Hepatocyte (in vitro differentiated cells): Measurements from ENCODE around the gene TNFAIP6. TPM values are rescaled to one million over a fixed set of nuclear protein-coding genes. Genes with fewer than 3 reads are reported as not detected.

Experiments used
- DNase-seq: peaks from one replicate; pipeline ENCODE4 v3.0.0-alpha.2; 2016; ENCODE audit warnings: low spot score
- H2AFZ ChIP-seq: fragments of 200-600 bp; sonication (generic); 2 replicates; pipeline ENCODE4 v1.6.0; 2016; ENCODE audit warnings: antibody characterized with exemption, mild to moderate bottlenecking
- H3K27ac ChIP-seq: fragments of 200-600 bp; sonication (generic); 2 replicates; pipeline ENCODE4 v1.5.1; 2016; ENCODE audit warnings: mild to moderate bottlenecking
- H3K27me3 ChIP-seq: fragments of 200-600 bp; sonication (generic); 2 replicates; pipeline ENCODE4 v1.6.1; 2016
- H3K36me3 ChIP-seq: fragments of 200-600 bp; sonication (generic); replicated peaks from 2 replicates; pipeline ENCODE4 v1.5.1; 2016; ENCODE audit warnings: low read depth; ENCODE audit not compliant: insufficient read depth
- H3K4me1 ChIP-seq: fragments of 200-600 bp; sonication (generic); 2 replicates; pipeline ENCODE4 v1.5.1; 2016; ENCODE audit warnings: mild to moderate bottlenecking, moderate library complexity; ENCODE audit not compliant: insufficient read depth
- H3K4me2 ChIP-seq: fragments of 200-600 bp; sonication (generic); 2 replicates; pipeline ENCODE4 v1.6.0; 2016
- H3K4me3 ChIP-seq: fragments of 200-600 bp; sonication (generic); 2 replicates; pipeline ENCODE4 v1.5.1; 2016; ENCODE audit warnings: mild to moderate bottlenecking
- H3K79me2 ChIP-seq: fragments of 200-600 bp; sonication (generic); 2 replicates; pipeline ENCODE4 v1.6.0; 2017; ENCODE audit warnings: mild to moderate bottlenecking
- H3K9me2 ChIP-seq: fragments of 200-600 bp; sonication (generic); replicated peaks from 2 replicates; pipeline ENCODE4 v1.6.0; 2017; ENCODE audit warnings: mild to moderate bottlenecking; ENCODE audit not compliant: insufficient read depth
- H3K9me3 ChIP-seq: fragments of 200-600 bp; sonication (generic); 2 replicates; pipeline ENCODE4 v1.5.1; 2016; ENCODE audit warnings: low read depth, mild to moderate bottlenecking
- H4K20me1 ChIP-seq: fragments of 200-600 bp; sonication (generic); 2 replicates; pipeline ENCODE4 v1.6.0; 2016; ENCODE audit warnings: mild to moderate bottlenecking; ENCODE audit not compliant: insufficient read depth, poor library complexity, severe bottlenecking
- EZH2 ChIP-seq: fragments of 200-600 bp; sonication (generic); IDR thresholded peaks from 2 replicates; pipeline ENCODE4 v1.6.1; 2016; ENCODE audit warnings: antibody characterized with exemption, mild to moderate bottlenecking, borderline replicate concordance
- EZH2phosphoT487 ChIP-seq: fragments of 200-600 bp; sonication (generic); IDR thresholded peaks from one replicate; pipeline ENCODE4 v1.6.1; 2018; ENCODE audit warnings: antibody characterized with exemption, mild to moderate bottlenecking, low read depth, moderate library complexity; ENCODE audit not compliant: unreplicated experiment, severe bottlenecking
- WGBS: methylation state at CpG from one replicate; pipeline ENCODE4 v1.1.6; 2016; ENCODE audit warnings: low lambda C conversion rate; ENCODE audit errors: missing lambda C conversion rate; 5-methylcytosine and 5-hydroxymethylcytosine counted together
- polyA plus RNA-seq: library from polyadenylated mRNA; unstranded; fragments of >200 nt; fragmentation: Nextera tagmentation; extraction: Ambion mirVana; gene quantifications from 2 replicates; pipeline ENCODE4 v1.2.1, GENCODE V29; 2016
- total RNA-seq: library from RNA; depleted of rRNA; stranded (reverse); fragments of >200 nt; gene quantifications from 2 replicates; pipeline ENCODE4 v1.2.3, GENCODE V29; 2014
- TF ChIP-seq, protein P1 (sequence below): fragments of 200-600 bp; sonication (generic); IDR thresholded peaks from 2 replicates; pipeline ENCODE4 v1.5.1; 2016; ENCODE audit warnings: antibody characterized with exemption, mild to moderate bottlenecking; ENCODE audit not compliant: poor library complexity

TNFAIP6 gene
- total and polyA plus RNA-seq, 2 experiments from 2014 or later = 10.5 to 13.0 TPM

DNA sequence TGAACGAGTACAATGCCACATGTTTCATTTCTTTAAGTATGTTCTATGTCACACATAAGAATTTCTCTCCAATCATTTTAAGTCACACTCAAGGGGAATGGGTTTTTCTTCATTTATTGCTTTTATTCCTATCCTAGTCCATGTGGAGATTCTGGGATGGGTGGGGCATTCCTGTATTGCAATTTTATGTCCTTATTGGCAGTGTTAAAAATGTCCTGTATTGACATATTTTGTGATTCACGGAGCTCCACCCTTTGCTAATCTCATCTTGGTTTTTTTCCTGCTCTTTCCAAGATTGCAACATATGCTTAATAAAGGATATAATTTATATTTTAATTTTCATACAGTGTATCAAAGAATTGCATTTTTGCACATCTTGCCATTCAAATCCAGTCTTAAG, 3.4 kb upstream of the TNFAIP6 start:
- WGBS = 95% methylated on average over 2 of the region's 2 CpGs
- no peaks in the 10 kb centered on the region for H3K36me3 ChIP-seq
- no peak overlapping the region for H3K27ac ChIP-seq
- H3K79me2 ChIP-seq = no peaks in the 10 kb centered on the region
- H4K20me1 ChIP-seq = no peaks in the 10 kb centered on the region
- DNase-seq = no peak
- H3K4me2 ChIP-seq = no peak overlapping the region
- H2AFZ ChIP-seq = no peak overlapping the region
- no peaks in the 10 kb centered on the region for H3K9me3 ChIP-seq
- H3K9me2 ChIP-seq = no peaks in the 10 kb centered on the region
- no peak for TF ChIP-seq EZH2phosphoT487
- TF ChIP-seq, protein P1, sequence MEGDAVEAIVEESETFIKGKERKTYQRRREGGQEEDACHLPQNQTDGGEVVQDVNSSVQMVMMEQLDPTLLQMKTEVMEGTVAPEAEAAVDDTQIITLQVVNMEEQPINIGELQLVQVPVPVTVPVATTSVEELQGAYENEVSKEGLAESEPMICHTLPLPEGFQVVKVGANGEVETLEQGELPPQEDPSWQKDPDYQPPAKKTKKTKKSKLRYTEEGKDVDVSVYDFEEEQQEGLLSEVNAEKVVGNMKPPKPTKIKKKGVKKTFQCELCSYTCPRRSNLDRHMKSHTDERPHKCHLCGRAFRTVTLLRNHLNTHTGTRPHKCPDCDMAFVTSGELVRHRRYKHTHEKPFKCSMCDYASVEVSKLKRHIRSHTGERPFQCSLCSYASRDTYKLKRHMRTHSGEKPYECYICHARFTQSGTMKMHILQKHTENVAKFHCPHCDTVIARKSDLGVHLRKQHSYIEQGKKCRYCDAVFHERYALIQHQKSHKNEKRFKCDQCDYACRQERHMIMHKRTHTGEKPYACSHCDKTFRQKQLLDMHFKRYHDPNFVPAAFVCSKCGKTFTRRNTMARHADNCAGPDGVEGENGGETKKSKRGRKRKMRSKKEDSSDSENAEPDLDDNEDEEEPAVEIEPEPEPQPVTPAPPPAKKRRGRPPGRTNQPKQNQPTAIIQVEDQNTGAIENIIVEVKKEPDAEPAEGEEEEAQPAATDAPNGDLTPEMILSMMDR = no peak
- no peak for TF ChIP-seq EZH2
- no peak overlapping the region for H3K4me3 ChIP-seq
- no peaks in the 10 kb centered on the region for H3K27me3 ChIP-seq
- no peaks in the 10 kb centered on the region for H3K4me1 ChIP-seq

DNA sequence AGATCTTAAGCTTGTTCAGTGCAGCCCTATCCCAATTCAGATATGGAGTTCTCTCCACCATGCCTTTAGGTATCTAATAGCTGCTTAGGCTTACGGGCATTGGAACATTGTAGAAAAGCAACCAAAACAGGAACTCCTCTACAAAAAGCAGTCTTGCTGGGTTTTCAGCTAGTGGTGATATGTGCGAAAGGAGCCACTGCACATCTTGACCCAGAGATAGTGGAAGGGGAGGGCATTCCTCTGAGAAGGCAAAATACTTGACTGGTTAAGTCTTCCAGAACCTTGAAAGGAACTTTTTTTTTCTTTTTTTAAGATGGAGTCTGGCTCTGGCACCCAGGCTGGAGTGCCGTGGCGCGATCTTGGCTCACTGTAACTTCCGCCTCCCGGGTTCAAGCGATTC, 2.6 kb upstream of the TNFAIP6 start:
- Histone ChIP-seq H3K27ac (no peak overlapping the region), H3K4me2 (no peak overlapping the region), H3K36me3 (no peaks in the 10 kb centered on the region), H3K9me2 (no peaks in the 10 kb centered on the region), H3K4me1 (no peaks in the 10 kb centered on the region), H3K27me3 (no peaks in the 10 kb centered on the region), H3K4me3 (no peak overlapping the region), H4K20me1 (no peaks in the 10 kb centered on the region), H2AFZ (no peak overlapping the region), H3K79me2 (no peaks in the 10 kb centered on the region), H3K9me3 (no peaks in the 10 kb centered on the region)
- TF ChIP-seq, protein P1 = no peak
- TF ChIP-seq EZH2phosphoT487 = no peak
- no peak for TF ChIP-seq EZH2
- DNase-seq = no peak
- 98% methylated on average over 8 of the region's 8 CpGs for WGBS

DNA sequence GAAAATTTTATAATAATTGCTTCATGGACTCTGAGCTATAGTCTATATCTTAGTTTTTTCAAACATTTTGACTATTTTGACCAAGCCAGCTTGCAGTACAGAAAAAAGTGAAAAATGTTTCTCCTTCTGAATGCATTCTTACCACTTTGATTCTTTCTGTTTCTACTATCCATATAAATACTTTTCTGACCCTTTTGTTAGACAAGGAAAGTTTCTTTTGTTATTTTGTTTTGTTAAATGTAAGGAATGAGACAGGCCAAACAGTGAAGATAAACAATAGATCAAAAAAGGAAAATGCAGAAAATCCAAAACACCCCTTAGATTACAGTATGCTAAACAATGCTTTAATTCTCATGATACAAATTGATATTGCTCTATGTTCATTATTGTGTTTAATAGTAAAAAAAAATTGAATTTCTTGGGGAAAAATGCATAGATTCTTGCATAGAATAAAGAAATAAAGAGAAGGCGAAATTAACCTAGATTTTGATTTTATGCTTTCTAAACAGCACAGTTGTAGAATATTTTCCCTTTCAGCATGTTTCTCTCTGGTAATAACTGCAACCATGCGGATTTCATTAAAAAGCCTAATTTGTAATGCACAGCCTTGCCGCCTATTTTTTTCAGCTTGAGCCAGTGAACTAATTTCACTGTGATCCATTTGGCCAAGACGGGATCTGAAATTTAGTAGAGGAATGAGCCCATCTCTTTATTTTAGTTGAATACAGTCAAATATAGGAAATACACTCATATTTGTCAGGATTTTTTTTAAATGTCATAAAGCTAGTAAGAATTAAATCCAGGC, 976 bp downstream of the TNFAIP6 start:
- 78% methylated on average over 4 of the region's 4 CpGs for WGBS
- H3K4me3 ChIP-seq = peak overlapping the region; percentile 4
- H3K36me3 ChIP-seq = no peaks in the 10 kb centered on the region
- no peaks in the 10 kb centered on the region for H3K4me1 ChIP-seq
- no peaks in the 10 kb centered on the region for H3K27me3 ChIP-seq
- no peaks in the 10 kb centered on the region for H3K9me3 ChIP-seq
- H4K20me1 ChIP-seq = no peaks in the 10 kb centered on the region
- DNase-seq = no peak
- no peak overlapping the region for H3K27ac ChIP-seq
- H2AFZ ChIP-seq = no peak overlapping the region
- no peaks in the 10 kb centered on the region for H3K79me2 ChIP-seq
- no peaks in the 10 kb centered on the region for H3K9me2 ChIP-seq
- peak overlapping the region; percentile 46 for H3K4me2 ChIP-seq
- TF ChIP-seq EZH2phosphoT487 (no peak), EZH2 (no peak)
- TF ChIP-seq, protein P1 = no peak
